Measurements from ENCODE around the gene SPRR2G. TPM values are rescaled to one million over a fixed set of nuclear protein-coding genes. Genes with fewer than 3 reads are reported as not detected.
"Not testable (repeated sequence)": the region's sequence is repeated elsewhere in the genome, so short reads cannot be mapped to it uniquely, and the experiment has no call there.

Gene SPRR2G
- total RNA-seq, 1 donor from 2014 or later, result not detected

DNA sequence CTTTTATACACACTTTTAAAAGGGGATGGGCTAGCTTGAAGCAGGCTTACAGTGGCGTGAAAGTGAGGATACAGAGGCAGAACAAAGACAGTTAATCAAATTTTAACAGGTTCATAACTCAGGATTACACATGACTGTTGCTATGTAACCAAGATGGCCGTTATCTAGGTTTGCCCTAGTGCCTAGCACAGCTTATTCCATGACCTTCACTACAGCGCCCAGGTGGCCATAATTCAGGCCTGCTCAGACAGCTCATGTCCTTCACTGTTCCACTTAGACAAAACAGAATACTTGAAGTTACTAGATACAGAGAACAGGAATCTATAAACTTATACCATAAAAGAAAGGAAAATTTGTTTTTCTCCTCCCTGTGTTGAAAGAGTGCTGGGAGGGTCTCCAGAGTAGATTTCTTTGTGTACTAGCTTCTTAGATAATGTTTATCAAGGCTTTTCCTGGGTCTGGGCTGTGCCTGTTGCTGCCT lies 31.2 kb downstream of the SPRR2G start:
- no peak for DNase-seq (ENCODE audit: low spot score in 2 of 2)
- FAIRE-seq, result no peak

- not testable (repeated sequence) for DNase-seq (ENCODE audit: low spot score in 2 of 2); FAIRE-seq
Measured at GRCh38 chr1:153115264-153115663, 35.4 kb downstream of the SPRR2G start.

- no peak for DNase-seq (ENCODE audit: low spot score in 2 of 2)
- no peak for FAIRE-seq
Measured at GRCh38 chr1:153113416-153113815, 37.3 kb downstream of the SPRR2G start, which contains the start of gene SPRR2F. TSS of gene SPRR2F (minus strand) at chr1:153113516. CDS start at chr1:153112733, 783 bp downstream.

DNA sequence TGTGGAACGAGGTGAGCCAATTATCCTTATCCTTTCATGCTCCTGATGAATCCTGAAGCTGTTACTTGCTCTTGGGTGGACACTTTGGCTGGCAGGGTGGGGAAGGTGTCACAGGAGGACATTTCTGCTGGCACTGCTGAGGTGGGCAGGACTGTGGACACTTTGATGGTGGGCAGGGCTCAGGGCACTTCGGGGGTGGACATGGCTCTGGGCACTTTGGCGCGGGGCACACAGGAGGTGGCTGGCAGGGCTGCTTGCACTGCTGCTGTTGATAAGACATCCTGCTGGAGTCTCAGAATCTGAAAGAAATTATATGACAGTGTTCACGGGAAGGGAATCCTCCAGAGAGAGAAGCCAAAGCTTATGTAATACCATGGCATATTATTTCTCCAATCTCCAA lies 38.2 kb downstream of the SPRR2G start:
- FAIRE-seq; DNase-seq (ENCODE audit: low spot score in 2 of 2): not testable (repeated sequence)

DNA sequence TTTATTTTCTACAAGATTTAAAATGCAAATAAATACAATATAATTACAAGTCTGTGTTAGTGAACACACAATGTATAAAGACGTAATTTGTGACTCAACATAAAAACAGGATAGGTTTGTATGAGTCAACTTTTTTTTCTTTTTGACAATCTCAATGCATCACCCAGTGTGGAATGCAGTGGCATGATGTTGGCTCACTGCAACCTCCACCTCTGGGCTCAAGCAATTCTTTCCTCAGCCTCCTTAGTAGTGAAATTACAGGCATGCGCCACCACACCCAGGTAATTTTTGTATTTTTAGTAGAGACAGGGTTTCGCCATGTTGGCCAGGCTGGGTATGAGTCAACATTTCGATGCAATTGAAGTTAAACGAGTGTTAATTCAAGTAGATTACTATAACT lies 50.4 kb downstream of the SPRR2G start:
- FAIRE-seq (no peak), DNase-seq (ENCODE audit: low spot score in 2 of 2) (no peak)

Small RNAs within 50 kb of the gene (small RNA-seq; reads per million reads assigned to genes)
- not detected for gene SPRR2C

Other genes with a start within 250 kb of the SPRR2G start
- not detected for gene IVL, start 242.3 kb downstream of the SPRR2G start, total RNA-seq
- gene SPRR5, start 203.7 kb downstream of the SPRR2G start, total RNA-seq, result not detected
- not detected for gene SPRR4, start 180.2 kb downstream of the SPRR2G start, total RNA-seq
- gene SPRR1A, start 166.8 kb downstream of the SPRR2G start, total RNA-seq, result not detected
- not detected for gene SPRR3, start 149.1 kb downstream of the SPRR2G start, total RNA-seq
- gene SPRR1B, start 119.7 kb downstream of the SPRR2G start, total RNA-seq, result not detected
- gene SPRR2D, start 109.8 kb downstream of the SPRR2G start, total RNA-seq, result not detected
- gene SPRR2A, start 93.4 kb downstream of the SPRR2G start, total RNA-seq, result not detected
- not detected for gene SPRR2B, start 79.3 kb downstream of the SPRR2G start, total RNA-seq
- gene SPRR2E, start 56.4 kb downstream of the SPRR2G start, total RNA-seq, result not detected
- not detected for gene SPRR2F, start 37.4 kb downstream of the SPRR2G start, total RNA-seq
- not detected for gene LELP1, start 52.5 kb upstream of the SPRR2G start, total RNA-seq
- not detected for gene PRR9, start 66.7 kb upstream of the SPRR2G start, total RNA-seq
- gene LORICRIN, start 108.8 kb upstream of the SPRR2G start, total RNA-seq, result not detected
- gene PGLYRP3, start 162.1 kb upstream of the SPRR2G start, total RNA-seq, result not detected
- not detected for gene PGLYRP4, start 198.0 kb upstream of the SPRR2G start, total RNA-seq
- 28.9 TPM for gene S100A9, start 207.0 kb upstream of the SPRR2G start, total RNA-seq
- gene S100A12, start 224.7 kb upstream of the SPRR2G start, total RNA-seq, result 6.9 TPM
- 7.3 TPM for gene S100A8, start 240.2 kb upstream of the SPRR2G start, total RNA-seq